HG03439 (cell line): ENCODE measurements around the gene TTC39C.
A peak's percentile ranks its signal among the peaks of the same experiment; 100 is the strongest.

Experiments
- ATAC-seq: cut with Tn5 transposase; IDR thresholded peaks from one replicate; pipeline ENCODE4 v1.9.1; 2021; ENCODE audit warnings: mild to moderate bottlenecking, moderate library complexity; ENCODE audit not compliant: unreplicated experiment

Gene TTC39C

GRCh38 chr18:24014062-24014985 is at the start of gene TTC39C:
TTC39C (plus strand) TSS chr18:24014754; CDS start chr18:24014872, 118 bp downstream.
- peak; percentile 45 for ATAC-seq

GRCh38 chr18:23966909-23967308 is 47.6 kb upstream of the TTC39C start:
- no peak for ATAC-seq

GRCh38 chr18:23967321-23968089 is 47.0 kb upstream of the TTC39C start:
- ATAC-seq, result no peak

- no peak for ATAC-seq
Measured at GRCh38 chr18:23968638-23969604, 45.6 kb upstream of the TTC39C start.

GRCh38 chr18:23969664-23970063 is 44.9 kb upstream of the TTC39C start:
- ATAC-seq, result no peak

- ATAC-seq, result no peak
Measured at GRCh38 chr18:23970161-23971096, 44.1 kb upstream of the TTC39C start.

GRCh38 chr18:23971097-23971440 is 43.5 kb upstream of the TTC39C start:
- no peak for ATAC-seq

- no peak for ATAC-seq
Measured at GRCh38 chr18:23971666-23972230, 42.8 kb upstream of the TTC39C start.

GRCh38 chr18:23972453-23972852 is 42.1 kb upstream of the TTC39C start:
- peak; percentile 78 for ATAC-seq

GRCh38 chr18:23977103-23977502 is 37.5 kb upstream of the TTC39C start:
- ATAC-seq, result no peak

- no peak for ATAC-seq
Measured at GRCh38 chr18:23977719-23978483, 36.7 kb upstream of the TTC39C start.

- peak; percentile 63 for ATAC-seq
Measured at GRCh38 chr18:23981369-23981980, 33.1 kb upstream of the TTC39C start.

GRCh38 chr18:23982155-23983079 is 32.1 kb upstream of the TTC39C start:
- no peak for ATAC-seq

- ATAC-seq, result no peak
Measured at GRCh38 chr18:23983112-23983511, 31.4 kb upstream of the TTC39C start.

- peak; percentile 67 for ATAC-seq
Measured at GRCh38 chr18:23986600-23987359, 27.8 kb upstream of the TTC39C start.
